ENCODE data around the gene KRTAP8-1. TPM values are rescaled to one million over a fixed set of nuclear protein-coding genes. Genes with fewer than 3 reads are reported as not detected.

KRTAP8-1 gene
- total RNA-seq, result not detected in 2 replicates

DNA sequence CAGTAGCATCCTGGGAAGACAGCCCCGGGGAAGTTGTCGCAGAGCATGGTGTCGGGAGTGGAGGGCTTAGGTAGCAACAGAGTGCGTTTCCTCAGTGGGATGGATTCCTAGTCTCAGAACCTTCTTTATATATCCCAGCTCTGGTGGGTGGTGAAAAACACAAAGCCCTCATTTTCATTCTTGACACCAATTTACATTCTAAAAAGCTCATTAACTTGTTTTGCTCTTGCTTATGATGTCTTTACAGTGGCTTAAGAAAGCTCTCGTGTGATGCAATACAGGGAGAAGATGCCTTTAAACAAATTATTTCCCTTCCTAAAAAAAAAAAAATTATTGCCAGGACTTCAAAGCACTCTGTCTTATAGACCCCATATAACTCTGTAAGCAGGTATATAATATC is at the start of gene KRTAP8-1:
Gene KRTAP8-1, minus strand, starts transcription at position 101 of the 400 bp plus-strand sequence. Its CDS starts 54 bp downstream, at position 47.
- no peak for DNase-seq (ENCODE audit: low read depth)

DNA sequence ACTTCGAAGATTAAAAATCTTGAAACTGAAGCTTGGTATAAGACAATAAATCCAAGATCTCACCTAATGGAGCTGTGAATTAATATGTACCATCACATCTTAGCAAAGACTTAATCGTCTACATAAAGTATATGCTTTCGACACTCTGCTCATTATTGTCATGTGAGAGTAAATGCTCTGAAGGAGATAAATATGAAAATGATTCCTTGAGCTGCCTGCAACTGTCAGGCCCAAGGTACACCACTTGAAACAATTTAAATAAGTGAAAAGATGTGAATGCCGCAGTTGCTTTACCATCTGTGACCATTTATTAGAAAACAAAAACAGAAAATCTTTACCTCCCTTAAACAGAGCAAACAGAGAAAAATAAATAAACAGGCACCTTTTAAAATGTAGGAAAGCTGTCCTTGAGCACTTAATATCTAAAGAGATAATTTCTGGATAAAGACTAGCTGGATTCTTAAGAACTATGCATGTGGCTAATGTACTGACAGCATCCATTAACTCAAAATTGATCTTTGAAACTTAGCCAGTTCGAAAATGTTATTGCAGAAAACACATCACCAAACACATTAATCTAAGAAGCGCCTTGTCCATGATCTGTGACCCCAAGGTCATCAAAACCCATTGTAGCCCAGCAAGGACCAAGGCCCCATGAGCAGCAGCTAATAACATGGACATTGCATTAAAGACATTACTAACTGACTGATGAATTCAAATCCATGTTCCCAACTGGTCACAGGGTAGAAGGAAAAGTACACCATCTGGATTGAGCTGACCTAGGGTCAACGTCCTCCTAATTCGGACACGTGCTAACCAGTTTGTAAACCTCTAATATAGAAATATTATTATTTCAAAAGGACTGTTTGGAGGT is 34.8 kb upstream of the KRTAP8-1 start:
- no peak for DNase-seq (ENCODE audit: low read depth)

- no peak for DNase-seq (ENCODE audit: low read depth)
Observed at GRCh38 chr21:30842990-30843389, 29.9 kb upstream of the KRTAP8-1 start.

GRCh38 chr21:30839304-30839703 is 26.2 kb upstream of the KRTAP8-1 start:
- no peak for DNase-seq (ENCODE audit: low read depth)

DNA sequence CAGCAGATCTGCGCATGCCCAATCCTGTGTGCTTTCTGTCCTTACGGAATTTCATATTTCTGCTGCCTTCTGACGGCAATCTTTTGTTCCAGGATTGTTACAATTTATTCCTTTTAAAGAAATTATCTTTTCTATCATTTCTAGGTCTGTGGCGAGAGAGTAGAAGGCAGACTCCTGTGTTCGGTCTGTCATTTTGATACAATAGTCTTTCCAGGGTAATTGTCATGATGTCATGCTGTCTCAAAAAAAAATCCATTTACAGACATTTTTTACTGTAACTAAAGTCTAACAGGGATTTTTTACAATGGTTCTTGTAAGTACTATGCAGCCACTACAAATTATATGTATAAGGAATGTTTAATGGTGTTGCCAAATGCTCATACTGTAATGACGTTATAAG is 25.5 kb upstream of the KRTAP8-1 start:
- DNase-seq (ENCODE audit: low read depth), result no peak

- no peak for DNase-seq (ENCODE audit: low read depth)
Observed at GRCh38 chr21:30831194-30831765, 18.2 kb upstream of the KRTAP8-1 start.

DNA sequence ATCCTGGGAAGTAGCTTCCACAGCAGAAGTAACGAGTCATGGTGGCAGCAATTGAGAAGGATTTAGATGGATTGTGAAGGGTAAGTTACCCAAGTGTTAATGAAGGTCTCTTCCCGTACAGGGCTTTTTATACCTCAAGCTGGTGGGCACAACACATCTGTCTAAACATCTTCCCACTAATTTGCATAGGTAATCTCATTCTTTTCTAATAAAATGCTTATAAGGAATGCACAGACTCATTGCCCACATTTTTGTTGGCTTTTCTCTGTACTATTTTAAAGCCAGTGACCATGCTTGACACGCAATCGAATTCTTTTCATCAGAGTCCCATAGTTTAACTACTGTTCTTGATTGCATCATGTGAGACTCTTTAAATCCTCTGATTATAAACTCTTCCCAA is 16.6 kb upstream of the KRTAP8-1 start, which contains the start of gene KRTAP7-1:
Gene KRTAP7-1, minus strand, starts transcription at position 101 of the 400 bp plus-strand sequence. Its CDS starts 61 bp downstream, at position 40.
- DNase-seq (ENCODE audit: low read depth), result no peak

DNA sequence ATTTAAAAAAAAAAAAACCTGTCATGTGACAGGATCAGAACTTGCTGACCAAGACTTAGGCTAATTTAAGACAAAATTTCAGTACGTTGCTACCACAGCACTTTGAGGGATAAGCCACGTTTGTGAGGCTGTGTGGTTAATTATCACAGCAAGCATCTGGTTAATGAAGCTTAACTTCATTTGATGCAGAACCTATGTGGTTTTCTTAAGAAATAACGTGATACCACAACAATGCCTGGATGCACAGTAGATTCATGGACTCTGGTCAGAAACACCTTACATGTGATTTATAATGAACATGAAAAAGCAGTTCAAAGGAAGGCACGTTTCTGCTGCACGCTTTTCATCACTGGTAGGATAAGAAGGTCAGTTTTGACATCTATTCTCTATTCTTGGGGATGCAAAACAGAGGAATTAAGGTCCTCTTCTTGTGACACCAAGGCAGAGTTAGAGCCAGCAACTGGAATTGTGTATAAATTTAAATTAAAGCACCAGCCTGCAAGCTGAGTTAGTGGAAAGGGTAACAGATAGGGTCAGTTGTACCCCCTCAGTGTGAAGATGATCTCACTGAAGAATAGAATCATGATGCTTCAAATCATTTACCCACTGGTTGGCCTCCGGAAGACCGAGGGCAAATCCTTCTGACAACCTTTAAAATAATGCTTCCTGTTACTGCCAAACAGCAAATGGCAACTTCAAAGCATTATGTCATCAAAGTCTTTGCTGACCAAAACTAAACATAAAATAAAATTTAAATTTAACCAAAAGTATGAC is 6.0 kb upstream of the KRTAP8-1 start:
- no peak for DNase-seq (ENCODE audit: low read depth)

- no peak for DNase-seq (ENCODE audit: low read depth)
Observed at GRCh38 chr21:30800605-30801004, 12.5 kb downstream of the KRTAP8-1 start.

DNA sequence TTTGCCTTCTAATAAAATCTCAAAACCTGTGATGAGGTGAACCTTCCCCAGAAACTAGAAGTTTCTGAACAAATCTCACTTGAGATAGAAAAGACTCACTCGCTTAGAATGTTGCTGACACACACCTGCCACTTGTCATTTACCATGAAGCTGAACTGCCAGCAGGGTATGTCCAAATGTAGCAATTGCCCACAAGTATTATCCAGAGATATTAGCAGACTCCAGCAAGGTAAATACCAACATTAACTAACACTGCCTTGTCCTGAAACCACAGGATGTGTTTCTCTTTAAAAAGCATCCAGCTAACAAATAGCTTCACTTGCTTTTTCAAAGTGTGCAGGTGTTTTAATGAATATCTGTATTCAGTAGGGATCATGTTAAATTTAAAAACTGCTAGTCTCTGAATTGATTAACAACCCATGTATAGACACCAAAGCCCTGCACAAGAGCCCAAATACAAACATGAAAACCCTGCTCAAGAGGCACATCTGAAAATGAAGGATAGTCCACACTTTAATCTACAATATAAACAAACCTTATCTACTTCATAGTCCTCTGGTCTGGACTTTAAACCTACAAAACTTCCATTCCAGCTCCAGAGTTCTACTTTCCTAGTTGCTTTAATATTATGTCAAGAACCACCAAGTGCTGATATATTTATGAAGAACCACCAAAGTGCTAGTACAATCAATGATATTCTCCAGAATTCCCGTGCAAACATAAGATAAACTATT is 19.3 kb downstream of the KRTAP8-1 start:
- no peak for DNase-seq (ENCODE audit: low read depth)

GRCh38 chr21:30779249-30779648 is 33.8 kb downstream of the KRTAP8-1 start:
- no peak for DNase-seq (ENCODE audit: low read depth)

DNA sequence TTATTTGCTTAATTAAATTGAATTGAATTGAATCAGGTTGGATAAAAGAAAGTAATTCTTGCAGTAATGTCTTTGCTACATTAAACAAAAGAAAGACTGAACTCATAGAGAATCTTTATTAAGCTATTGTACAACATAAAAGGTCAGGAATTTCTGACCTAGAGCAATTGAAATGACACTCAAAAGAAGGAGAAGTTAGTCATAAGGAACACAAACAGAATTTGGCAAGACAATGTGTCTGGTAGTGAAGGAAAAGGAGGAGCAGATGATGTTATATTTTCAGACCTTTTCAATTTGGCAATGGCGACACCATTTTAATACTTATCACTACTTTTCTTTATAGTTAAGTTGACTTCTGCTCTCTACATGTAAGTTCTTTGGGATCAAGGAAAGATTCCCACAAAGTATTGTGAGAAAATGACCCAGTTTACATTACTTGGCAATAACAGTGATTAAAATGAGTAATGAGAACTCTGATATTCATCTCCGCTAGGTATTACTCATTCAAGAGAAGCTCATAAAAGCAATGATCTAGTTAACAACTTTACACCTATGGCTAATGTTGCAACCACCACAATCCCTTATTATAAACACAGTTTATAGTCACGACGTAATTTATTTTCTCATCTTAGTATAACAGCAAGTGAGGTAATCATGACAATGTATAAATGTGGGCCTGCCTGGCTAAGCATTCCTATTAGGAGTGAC is 43.2 kb downstream of the KRTAP8-1 start:
- no peak for DNase-seq (ENCODE audit: low read depth)

Other genes with a start within 250 kb of the KRTAP8-1 start
- gene KRTAP22-2, start 222.9 kb downstream of the KRTAP8-1 start, total RNA-seq, result not detected in 2 replicates
- gene KRTAP6-3, start 220.8 kb downstream of the KRTAP8-1 start, total RNA-seq, result not detected in 2 replicates
- not detected in 2 replicates for gene KRTAP6-2, start 214.4 kb downstream of the KRTAP8-1 start, total RNA-seq
- gene KRTAP22-1, start 212.2 kb downstream of the KRTAP8-1 start, total RNA-seq, result not detected in 2 replicates
- gene KRTAP6-1, start 199.3 kb downstream of the KRTAP8-1 start, total RNA-seq, result not detected in 2 replicates
- gene KRTAP20-1, start 196.8 kb downstream of the KRTAP8-1 start, total RNA-seq, result not detected in 2 replicates
- gene KRTAP20-4, start 192.6 kb downstream of the KRTAP8-1 start, total RNA-seq, result not detected in 2 replicates
- not detected in 2 replicates for gene KRTAP20-2, start 178.1 kb downstream of the KRTAP8-1 start, total RNA-seq
- gene KRTAP20-3, start 170.4 kb downstream of the KRTAP8-1 start, total RNA-seq, result not detected in 2 replicates
- gene KRTAP21-3, start 94.5 kb downstream of the KRTAP8-1 start, total RNA-seq, result not detected in 2 replicates
- not detected in 2 replicates for gene KRTAP21-2, start 66.0 kb downstream of the KRTAP8-1 start, total RNA-seq
- not detected in 2 replicates for gene KRTAP21-1, start 57.8 kb downstream of the KRTAP8-1 start, total RNA-seq
- gene KRTAP7-1, start 16.5 kb upstream of the KRTAP8-1 start, total RNA-seq, result not detected in 2 replicates
- gene KRTAP11-1, start 68.3 kb upstream of the KRTAP8-1 start, total RNA-seq, result not detected in 2 replicates
- gene KRTAP19-8, start 225.2 kb upstream of the KRTAP8-1 start, total RNA-seq, result not detected in 2 replicates

Measured in renal cortical epithelial cell (primary cell).